ENCODE results near the gene KLHDC7B. TPM values are rescaled to one million over a fixed set of nuclear protein-coding genes. Genes with fewer than 3 reads are reported as not detected.

Gene KLHDC7B
- total RNA-seq, 1 experiment from 2014 or later = 1.6 TPM

GRCh38 chr22:50569041-50569459 lies 23.4 kb downstream of the KLHDC7B start:
- Mint-ChIP-seq H3K4me3 (ENCODE audit: low read depth, unreplicated experiment) (no peak overlapping the region), H3K27ac (ENCODE audit: unreplicated experiment) (no peak overlapping the region), H3K9me3 (ENCODE audit: low read depth, unreplicated experiment) (no peaks in the 10 kb centered on the region), H3K36me3 (ENCODE audit: insufficient read depth, unreplicated experiment) (peaks cover 38% of the 10 kb centered on the region), H3K27me3 (ENCODE audit: unreplicated experiment) (no peaks in the 10 kb centered on the region), H3K4me1 (ENCODE audit: low read depth, unreplicated experiment) (no peaks in the 10 kb centered on the region)
- no peak for DNase-seq
- BruUV-seq (replicated peaks) = no TSS peak
- TF ChIP-seq CTCF (IDR thresholded peaks at IDR 0.05; ENCODE audit: unreplicated experiment) = no peak
- intact Hi-C loops (cut with micrococcal nuclease; ENCODE audit: unreplicated experiment) = no loop called here
- CTCF ChIA-PET = no interaction called here

- Mint-ChIP-seq H3K4me3 (ENCODE audit: low read depth, unreplicated experiment) (no peak overlapping the region), H3K36me3 (ENCODE audit: insufficient read depth, unreplicated experiment) (peaks cover 46% of the 10 kb centered on the region), H3K9me3 (ENCODE audit: low read depth, unreplicated experiment) (no peaks in the 10 kb centered on the region), H3K27me3 (ENCODE audit: unreplicated experiment) (no peaks in the 10 kb centered on the region), H3K27ac (ENCODE audit: unreplicated experiment) (no peak overlapping the region), H3K4me1 (ENCODE audit: low read depth, unreplicated experiment) (no peaks in the 10 kb centered on the region)
- CTCF ChIA-PET = interaction anchor here (0.5 kb wide), 1 partner anchor 50 kb away, joined by 3 read pairs; no protein-coding TSS in a partner anchor
- no peak for TF ChIP-seq CTCF (IDR thresholded peaks at IDR 0.05; ENCODE audit: unreplicated experiment)
- no TSS peak for BruUV-seq (replicated peaks)
- DNase-seq = no peak
- intact Hi-C loops (cut with micrococcal nuclease; ENCODE audit: unreplicated experiment) = no loop called here
Measured at GRCh38 chr22:50569896-50570535, 24.3 kb downstream of the KLHDC7B start.

- peaks cover 54% of the 10 kb centered on the region for H3K36me3 Mint-ChIP-seq (ENCODE audit: insufficient read depth, unreplicated experiment)
- no peaks in the 10 kb centered on the region for H3K27me3 Mint-ChIP-seq (ENCODE audit: unreplicated experiment)
- DNase-seq = no peak
- TF ChIP-seq CTCF (IDR thresholded peaks at IDR 0.05; ENCODE audit: unreplicated experiment) = no peak
- BruUV-seq (replicated peaks) = no TSS peak
- no peaks in the 10 kb centered on the region for H3K4me1 Mint-ChIP-seq (ENCODE audit: low read depth, unreplicated experiment)
- H3K9me3 Mint-ChIP-seq (ENCODE audit: low read depth, unreplicated experiment) = no peaks in the 10 kb centered on the region
- no peak overlapping the region for H3K4me3 Mint-ChIP-seq (ENCODE audit: low read depth, unreplicated experiment)
- intact Hi-C loops (cut with micrococcal nuclease; ENCODE audit: unreplicated experiment) = no loop called here
- CTCF ChIA-PET = no interaction called here
- H3K27ac Mint-ChIP-seq (ENCODE audit: unreplicated experiment) = no peak overlapping the region
Measured at GRCh38 chr22:50570861-50571260, 25.2 kb downstream of the KLHDC7B start.

GRCh38 chr22:50571264-50572175 lies 25.8 kb downstream of the KLHDC7B start:
- Mint-ChIP-seq H3K36me3 (ENCODE audit: insufficient read depth, unreplicated experiment) (peaks cover 57% of the 10 kb centered on the region), H3K27me3 (ENCODE audit: unreplicated experiment) (no peaks in the 10 kb centered on the region), H3K4me3 (ENCODE audit: low read depth, unreplicated experiment) (no peak overlapping the region), H3K27ac (ENCODE audit: unreplicated experiment) (no peak overlapping the region), H3K9me3 (ENCODE audit: low read depth, unreplicated experiment) (no peaks in the 10 kb centered on the region), H3K4me1 (ENCODE audit: low read depth, unreplicated experiment) (no peaks in the 10 kb centered on the region)
- CTCF ChIA-PET = interaction anchor here (1.3 kb wide), 1 partner anchor 32 kb away, joined by 4 read pairs; no protein-coding TSS in a partner anchor
- intact Hi-C loops (cut with micrococcal nuclease; ENCODE audit: unreplicated experiment) = no loop called here
- TF ChIP-seq CTCF (IDR thresholded peaks at IDR 0.05; ENCODE audit: unreplicated experiment) = no peak
- no TSS peak for BruUV-seq (replicated peaks)
- DNase-seq = no peak
